ENCODE measurements around the gene PRSS12.
"Not testable (repeated sequence)": the region's sequence is repeated elsewhere in the genome, so short reads cannot be mapped to it uniquely, and the experiment has no call there.

The PRSS12 gene

GRCh38 chr4:118273642-118274041 lies 79.2 kb downstream of the PRSS12 start:
- H3K4me3 ChIP-seq (ENCODE audit: low read depth, low read length) = no peak overlapping the region
- TF ChIP-seq, protein P1, sequence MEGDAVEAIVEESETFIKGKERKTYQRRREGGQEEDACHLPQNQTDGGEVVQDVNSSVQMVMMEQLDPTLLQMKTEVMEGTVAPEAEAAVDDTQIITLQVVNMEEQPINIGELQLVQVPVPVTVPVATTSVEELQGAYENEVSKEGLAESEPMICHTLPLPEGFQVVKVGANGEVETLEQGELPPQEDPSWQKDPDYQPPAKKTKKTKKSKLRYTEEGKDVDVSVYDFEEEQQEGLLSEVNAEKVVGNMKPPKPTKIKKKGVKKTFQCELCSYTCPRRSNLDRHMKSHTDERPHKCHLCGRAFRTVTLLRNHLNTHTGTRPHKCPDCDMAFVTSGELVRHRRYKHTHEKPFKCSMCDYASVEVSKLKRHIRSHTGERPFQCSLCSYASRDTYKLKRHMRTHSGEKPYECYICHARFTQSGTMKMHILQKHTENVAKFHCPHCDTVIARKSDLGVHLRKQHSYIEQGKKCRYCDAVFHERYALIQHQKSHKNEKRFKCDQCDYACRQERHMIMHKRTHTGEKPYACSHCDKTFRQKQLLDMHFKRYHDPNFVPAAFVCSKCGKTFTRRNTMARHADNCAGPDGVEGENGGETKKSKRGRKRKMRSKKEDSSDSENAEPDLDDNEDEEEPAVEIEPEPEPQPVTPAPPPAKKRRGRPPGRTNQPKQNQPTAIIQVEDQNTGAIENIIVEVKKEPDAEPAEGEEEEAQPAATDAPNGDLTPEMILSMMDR (IDR thresholded peaks at IDR 0.05; ENCODE audit: control insufficient read depth, extremely low read depth, insufficient read depth) = no peak
- no peak for DNase-seq (ENCODE audit: low read depth)

GRCh38 chr4:118271788-118272187 lies 81.0 kb downstream of the PRSS12 start:
- H3K4me3 ChIP-seq (ENCODE audit: low read depth, low read length) = no peak overlapping the region
- TF ChIP-seq, protein P1 (IDR thresholded peaks at IDR 0.05; ENCODE audit: control insufficient read depth, extremely low read depth, insufficient read depth) = no peak
- DNase-seq (ENCODE audit: low read depth) = no peak

- TF ChIP-seq, protein P1 (IDR thresholded peaks at IDR 0.05; ENCODE audit: control insufficient read depth, extremely low read depth, insufficient read depth) = peak; percentile 61
- no peak for DNase-seq (ENCODE audit: low read depth)
- no peak overlapping the region for H3K4me3 ChIP-seq (ENCODE audit: low read depth, low read length)
Measured at GRCh38 chr4:118270492-118270891, 82.3 kb downstream of the PRSS12 start.

- no peak overlapping the region for H3K4me3 ChIP-seq (ENCODE audit: low read depth, low read length)
- TF ChIP-seq, protein P1 (IDR thresholded peaks at IDR 0.05; ENCODE audit: control insufficient read depth, extremely low read depth, insufficient read depth) = no peak
- DNase-seq (ENCODE audit: low read depth) = no peak
Measured at GRCh38 chr4:118268780-118269179, 84.0 kb downstream of the PRSS12 start.

GRCh38 chr4:118266145-118266496 lies 86.7 kb downstream of the PRSS12 start:
- not testable (repeated sequence) for H3K4me3 ChIP-seq (ENCODE audit: low read depth, low read length); DNase-seq (ENCODE audit: low read depth)

GRCh38 chr4:118265312-118266144 lies 87.3 kb downstream of the PRSS12 start:
- no peak overlapping the region for H3K4me3 ChIP-seq (ENCODE audit: low read depth, low read length)
- DNase-seq (ENCODE audit: low read depth) = no peak
- TF ChIP-seq, protein P1 (IDR thresholded peaks at IDR 0.05; ENCODE audit: control insufficient read depth, extremely low read depth, insufficient read depth) = no peak

- no peak for DNase-seq (ENCODE audit: low read depth)
- TF ChIP-seq, protein P1 (IDR thresholded peaks at IDR 0.05; ENCODE audit: control insufficient read depth, extremely low read depth, insufficient read depth) = no peak
- H3K4me3 ChIP-seq (ENCODE audit: low read depth, low read length) = no peak overlapping the region
Measured at GRCh38 chr4:118264096-118264495, 88.7 kb downstream of the PRSS12 start.
